Astrocyte (in vitro differentiated cells and primary cell): ENCODE data around the gene COL23A1.

Source experiments
- CTCF ChIP-seq: IDR thresholded peaks from 2 replicates; pipeline ENCODE4 v1.5.1; 2011; ENCODE audit warnings: low read depth, mild to moderate bottlenecking, inconsistent platforms, low read length, moderate library complexity; ENCODE audit not compliant: insufficient read depth
- EZH2 ChIP-seq: IDR thresholded peaks from 2 replicates; pipeline ENCODE4 v1.6.1; 2012; ENCODE audit warnings: mild to moderate bottlenecking, low read length, inconsistent platforms; ENCODE audit not compliant: insufficient read depth

- no peak for TF ChIP-seq CTCF
- TF ChIP-seq EZH2: no peak
These were observed 113.0 kb downstream of the COL23A1 start for GRCh38 chr5:178476972-178477754.
